ENCODE data around the gene NPNT. TPM values are rescaled to one million over a fixed set of nuclear protein-coding genes. Genes with fewer than 3 reads are reported as not detected.

The NPNT gene
- total RNA-seq, 2 donors from 2014 or later = 0.88 to 1.6 TPM

GRCh38 chr4:105952591-105952990, 57.3 kb downstream of the NPNT start:
- WGBS, 2 experiments (ENCODE audit: insufficient coverage in 1 of 2, insufficient read length in 1 of 2) = 89% methylated on average over 3 of the region's 3 CpGs; no CpG with 5 or more reads in 1 of the 2 experiments
- no peaks in the 10 kb centered on the region for H3K27me3 ChIP-seq (ENCODE audit: control insufficient read depth, insufficient read depth, low read length, poor library complexity, severe bottlenecking)
- H3K4me3 ChIP-seq (ENCODE audit: low read length) = no peak overlapping the region
- Mint-ChIP-seq H3K4me3 (no peak overlapping the region), H3K9me3 (no peaks in the 10 kb centered on the region), H3K36me3 (ENCODE audit: low read depth) (no peaks in the 10 kb centered on the region), H3K27me3 (ENCODE audit: insufficient read depth) (no peaks in the 10 kb centered on the region), H3K27ac (no peak overlapping the region), H3K4me1 (peaks cover 2% of the 10 kb centered on the region)
- no peak overlapping the region for H3K27ac ChIP-seq (ENCODE audit: low read depth, low read length)
- TF ChIP-seq CTCF (conservative IDR thresholded peaks at IDR 0.05) = no peak
- no peak for DNase-seq
- no peaks in the 10 kb centered on the region for H3K36me3 ChIP-seq (ENCODE audit: control insufficient read depth, insufficient read depth, low read length)
- H3K4me1 ChIP-seq (ENCODE audit: control insufficient read depth, insufficient read depth, low read length) = no peaks in the 10 kb centered on the region
- H3K9me3 ChIP-seq (ENCODE audit: control insufficient read depth, low read length) = no peaks in the 10 kb centered on the region
- no peak overlapping the region for H3K9ac ChIP-seq (ENCODE audit: extremely low read depth, low read length, poor library complexity, severe bottlenecking)

DNA sequence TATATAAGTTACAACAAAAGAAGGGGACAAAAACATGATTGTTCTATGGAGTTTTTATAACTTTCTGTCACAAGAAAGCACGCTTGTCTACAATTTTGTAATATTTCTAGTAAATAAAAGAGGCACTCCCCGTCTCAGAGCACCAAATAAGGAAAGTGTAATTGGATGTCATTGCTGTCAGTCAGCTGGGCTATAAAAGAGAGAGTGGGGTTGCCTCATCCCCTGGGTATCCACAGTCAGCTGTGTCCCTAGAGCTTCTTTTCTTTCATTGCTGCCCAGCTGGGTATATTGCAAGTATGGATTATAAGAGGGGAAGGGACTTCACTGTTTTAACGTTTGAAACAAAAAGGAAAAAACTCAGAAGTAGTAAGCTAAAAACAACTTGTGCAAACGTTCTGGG, 61.3 kb downstream of the NPNT start:
- Histone ChIP-seq H3K27me3 (ENCODE audit: control insufficient read depth, insufficient read depth, low read length, poor library complexity, severe bottlenecking) (no peaks in the 10 kb centered on the region), H3K4me1 (ENCODE audit: control insufficient read depth, insufficient read depth, low read length) (no peaks in the 10 kb centered on the region), H3K36me3 (ENCODE audit: control insufficient read depth, insufficient read depth, low read length) (no peaks in the 10 kb centered on the region), H3K27ac (ENCODE audit: low read depth, low read length) (no peak overlapping the region), H3K4me3 (ENCODE audit: low read length) (no peak overlapping the region), H3K9me3 (ENCODE audit: control insufficient read depth, low read length) (no peaks in the 10 kb centered on the region), H3K9ac (ENCODE audit: extremely low read depth, low read length, poor library complexity, severe bottlenecking) (no peak overlapping the region)
- TF ChIP-seq CTCF (conservative IDR thresholded peaks at IDR 0.05) = no peak
- WGBS, 2 experiments (ENCODE audit: insufficient coverage in 1 of 2, insufficient read length in 1 of 2) = 85 to 92% methylated on average over 2 to 4 of the region's 4 CpGs
- Mint-ChIP-seq H3K4me3 (no peak overlapping the region), H3K36me3 (ENCODE audit: low read depth) (no peaks in the 10 kb centered on the region), H3K27ac (no peak overlapping the region), H3K27me3 (ENCODE audit: insufficient read depth) (no peaks in the 10 kb centered on the region), H3K4me1 (peaks cover 7% of the 10 kb centered on the region), H3K9me3 (no peaks in the 10 kb centered on the region)
- DNase-seq = no peak

DNA sequence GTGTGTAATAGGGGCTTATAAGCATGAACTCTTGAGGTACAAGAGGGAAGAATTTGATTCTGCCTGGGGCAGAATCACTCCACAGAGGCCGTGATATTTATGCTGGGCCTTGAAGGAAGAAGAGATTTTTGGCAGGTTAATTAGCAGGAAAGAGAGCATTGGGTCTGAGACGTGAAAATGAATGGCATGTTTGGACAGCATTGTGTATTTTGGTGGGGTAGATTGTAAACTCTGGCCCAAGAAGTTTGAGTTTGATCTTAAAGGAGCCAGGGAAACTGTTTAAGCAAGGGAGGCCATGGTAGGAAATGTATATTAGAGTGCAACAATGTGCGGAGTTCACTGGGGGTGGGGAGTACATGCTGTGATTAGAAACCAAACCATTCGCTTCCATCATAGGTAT, 62.4 kb downstream of the NPNT start:
- H3K9me3 Mint-ChIP-seq = no peaks in the 10 kb centered on the region
- Histone ChIP-seq H3K4me1 (ENCODE audit: control insufficient read depth, insufficient read depth, low read length) (no peaks in the 10 kb centered on the region), H3K27me3 (ENCODE audit: control insufficient read depth, insufficient read depth, low read length, poor library complexity, severe bottlenecking) (no peaks in the 10 kb centered on the region), H3K36me3 (ENCODE audit: control insufficient read depth, insufficient read depth, low read length) (no peaks in the 10 kb centered on the region), H3K4me3 (ENCODE audit: low read length) (no peak overlapping the region), H3K9ac (ENCODE audit: extremely low read depth, low read length, poor library complexity, severe bottlenecking) (no peak overlapping the region), H3K27ac (ENCODE audit: low read depth, low read length) (no peak overlapping the region), H3K9me3 (ENCODE audit: control insufficient read depth, low read length) (no peaks in the 10 kb centered on the region)
- no peaks in the 10 kb centered on the region for H3K36me3 Mint-ChIP-seq (ENCODE audit: low read depth)
- WGBS, 2 experiments (ENCODE audit: insufficient coverage in 1 of 2, insufficient read length in 1 of 2) = 79 to 93% methylated on average over 2 to 4 of the region's 4 CpGs
- TF ChIP-seq CTCF (conservative IDR thresholded peaks at IDR 0.05) = no peak
- no peak overlapping the region for H3K27ac Mint-ChIP-seq
- H3K4me3 Mint-ChIP-seq = no peak overlapping the region
- H3K27me3 Mint-ChIP-seq (ENCODE audit: insufficient read depth) = no peaks in the 10 kb centered on the region
- DNase-seq = no peak
- peaks cover 7% of the 10 kb centered on the region for H3K4me1 Mint-ChIP-seq

All from endodermal cell (in vitro differentiated cells).